ENCODE measurements around the gene CHST12. TPM values are rescaled to one million over a fixed set of nuclear protein-coding genes. Genes with fewer than 3 reads are reported as not detected.

CHST12 gene
- total and polyA plus RNA-seq, 8 donors, result 11.7 to 27.1 (median 15.0) TPM

GRCh38 chr7:2476776-2477446 lies 73.5 kb downstream of the CHST12 start:
- intact Hi-C loops (cut with DNase I), result loop anchor here in 1 of 2 donors (10.0 kb wide), 1 partner anchor 88 kb away; no protein-coding TSS in a partner anchor
- no peaks in the 10 kb centered on the region for H3K9me3 ChIP-seq
- TF ChIP-seq CTCF (IDR thresholded peaks at IDR 0.05), result no peak
- H3K27ac ChIP-seq, result no peak overlapping the region
- H3K4me3 ChIP-seq, result no peak overlapping the region
- H3K27me3 ChIP-seq, result peaks cover 0 to 31% of the 10 kb centered on the region in 2 donors
- H3K4me1 ChIP-seq, result peaks cover 11 to 21% of the 10 kb centered on the region in 2 donors
- H3K36me3 ChIP-seq, result no peaks in the 10 kb centered on the region
- peak in 1 of 4 donors; percentile 75 for DNase-seq
- ATAC-seq, result no peak

GRCh38 chr7:2477447-2478398 lies 74.3 kb downstream of the CHST12 start:
- peak; percentile 57 to 90 for TF ChIP-seq CTCF (IDR thresholded peaks at IDR 0.05)
- peaks cover 0 to 31% of the 10 kb centered on the region in 2 donors for H3K27me3 ChIP-seq
- ATAC-seq (peak; percentile 92), DNase-seq (peak in 3 of 4 donors; percentile 61 to 93 (median 63))
- no peak overlapping the region for H3K4me3 ChIP-seq
- intact Hi-C loops (cut with DNase I), result loop anchor here in 1 of 2 donors (10.0 kb wide), 1 partner anchor 87 kb away; no protein-coding TSS in a partner anchor
- H3K9me3 ChIP-seq, result peaks cover 0 to 3% of the 10 kb centered on the region in 2 donors
- no peak overlapping the region for H3K27ac ChIP-seq
- H3K36me3 ChIP-seq, result no peaks in the 10 kb centered on the region
- H3K4me1 ChIP-seq, result peaks cover 11 to 21% of the 10 kb centered on the region in 2 donors

- ATAC-seq, result peak; percentile 80
- peak in 2 of 4 donors; percentile 47 to 71 for DNase-seq
- Histone ChIP-seq H3K27ac (no peak overlapping the region), H3K4me1 (peaks cover 11 to 21% of the 10 kb centered on the region in 2 donors), H3K4me3 (no peak overlapping the region), H3K9me3 (peaks cover 0 to 9% of the 10 kb centered on the region in 2 donors), H3K27me3 (peaks cover 0 to 31% of the 10 kb centered on the region in 2 donors), H3K36me3 (no peaks in the 10 kb centered on the region)
- intact Hi-C loops (cut with DNase I), result loop anchor here in 1 of 2 donors (10.0 kb wide), 1 partner anchor 86 kb away; no protein-coding TSS in a partner anchor
- TF ChIP-seq CTCF (IDR thresholded peaks at IDR 0.05), result no peak
Observed at GRCh38 chr7:2478399-2478785, 75.0 kb downstream of the CHST12 start.

- no peak overlapping the region for H3K27ac ChIP-seq
- intact Hi-C loops (cut with DNase I), result loop anchor here in 1 of 2 donors (10.0 kb wide), 1 partner anchor 86 kb away; no protein-coding TSS in a partner anchor
- peaks cover 0 to 31% of the 10 kb centered on the region in 2 donors for H3K27me3 ChIP-seq
Observed at GRCh38 chr7:2478800-2479199, 75.4 kb downstream of the CHST12 start.

More at GRCh38 chr7:2478800-2479199, 75.4 kb downstream of the CHST12 start:
- DNase-seq, result peak in 1 of 4 donors; percentile 76
- no peaks in the 10 kb centered on the region for H3K36me3 ChIP-seq
- no peak overlapping the region for H3K4me3 ChIP-seq
- ATAC-seq, result peak; percentile 4
- H3K4me1 ChIP-seq, result peaks cover 11 to 21% of the 10 kb centered on the region in 2 donors
- H3K9me3 ChIP-seq, result peaks cover 0 to 9% of the 10 kb centered on the region in 2 donors
- no peak for TF ChIP-seq CTCF (IDR thresholded peaks at IDR 0.05)
